ENCODE results near the gene DDHD1.

Gene DDHD1

GRCh38 chr14:53004976-53005375 is 148.1 kb downstream of the DDHD1 start:
- Histone ChIP-seq H3K27ac (replicated peaks) (no peak overlapping the region), H3K4me3 (replicated peaks; ENCODE audit: insufficient read depth, low read length) (no peak overlapping the region), H3K27me3 (ENCODE audit: insufficient read depth, poor library complexity, severe bottlenecking) (no peaks in the 10 kb centered on the region)
- no peak for DNase-seq (ENCODE audit: low read depth in 1 of 2, low spot score in 1 of 2)
- no peak for TF ChIP-seq SPI1 (IDR thresholded peaks at IDR 0.05; ENCODE audit: borderline replicate concordance, low read depth)
- TF ChIP-seq CTCF (IDR thresholded peaks at IDR 0.05; ENCODE audit: insufficient read depth, low read length): no peak
- TF ChIP-seq, protein P1, sequence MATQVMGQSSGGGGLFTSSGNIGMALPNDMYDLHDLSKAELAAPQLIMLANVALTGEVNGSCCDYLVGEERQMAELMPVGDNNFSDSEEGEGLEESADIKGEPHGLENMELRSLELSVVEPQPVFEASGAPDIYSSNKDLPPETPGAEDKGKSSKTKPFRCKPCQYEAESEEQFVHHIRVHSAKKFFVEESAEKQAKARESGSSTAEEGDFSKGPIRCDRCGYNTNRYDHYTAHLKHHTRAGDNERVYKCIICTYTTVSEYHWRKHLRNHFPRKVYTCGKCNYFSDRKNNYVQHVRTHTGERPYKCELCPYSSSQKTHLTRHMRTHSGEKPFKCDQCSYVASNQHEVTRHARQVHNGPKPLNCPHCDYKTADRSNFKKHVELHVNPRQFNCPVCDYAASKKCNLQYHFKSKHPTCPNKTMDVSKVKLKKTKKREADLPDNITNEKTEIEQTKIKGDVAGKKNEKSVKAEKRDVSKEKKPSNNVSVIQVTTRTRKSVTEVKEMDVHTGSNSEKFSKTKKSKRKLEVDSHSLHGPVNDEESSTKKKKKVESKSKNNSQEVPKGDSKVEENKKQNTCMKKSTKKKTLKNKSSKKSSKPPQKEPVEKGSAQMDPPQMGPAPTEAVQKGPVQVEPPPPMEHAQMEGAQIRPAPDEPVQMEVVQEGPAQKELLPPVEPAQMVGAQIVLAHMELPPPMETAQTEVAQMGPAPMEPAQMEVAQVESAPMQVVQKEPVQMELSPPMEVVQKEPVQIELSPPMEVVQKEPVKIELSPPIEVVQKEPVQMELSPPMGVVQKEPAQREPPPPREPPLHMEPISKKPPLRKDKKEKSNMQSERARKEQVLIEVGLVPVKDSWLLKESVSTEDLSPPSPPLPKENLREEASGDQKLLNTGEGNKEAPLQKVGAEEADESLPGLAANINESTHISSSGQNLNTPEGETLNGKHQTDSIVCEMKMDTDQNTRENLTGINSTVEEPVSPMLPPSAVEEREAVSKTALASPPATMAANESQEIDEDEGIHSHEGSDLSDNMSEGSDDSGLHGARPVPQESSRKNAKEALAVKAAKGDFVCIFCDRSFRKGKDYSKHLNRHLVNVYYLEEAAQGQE (IDR thresholded peaks at IDR 0.05; ENCODE audit: insufficient replicate concordance, low read depth): no peak

DNA sequence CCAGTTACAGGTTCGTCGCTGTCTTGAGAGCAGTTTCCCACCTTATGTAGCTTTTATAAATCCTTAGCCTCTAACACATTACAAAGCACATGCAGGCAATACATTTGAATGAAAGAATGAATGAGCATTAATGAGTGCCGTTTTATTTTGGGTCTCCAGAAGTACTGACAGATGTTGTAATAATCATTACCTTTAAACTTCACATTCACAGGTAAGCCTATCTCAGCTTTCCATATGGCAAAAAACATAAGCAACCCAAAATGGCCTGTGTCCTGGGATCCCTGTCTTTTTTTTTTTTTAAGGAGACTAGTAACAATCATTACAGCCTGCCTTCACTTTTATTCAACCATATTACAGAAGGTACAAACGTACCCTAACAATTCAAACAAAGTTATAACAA is 149.3 kb downstream of the DDHD1 start:
- H3K4me3 ChIP-seq (replicated peaks; ENCODE audit: insufficient read depth, low read length): no peak overlapping the region
- TF ChIP-seq CTCF (IDR thresholded peaks at IDR 0.05; ENCODE audit: insufficient read depth, low read length): no peak
- no peak for TF ChIP-seq POLR2AphosphoS5 (IDR thresholded peaks at IDR 0.05; ENCODE audit: low read depth)
- TF ChIP-seq, protein P1 (IDR thresholded peaks at IDR 0.05; ENCODE audit: insufficient replicate concordance, low read depth): no peak
- no peak for TF ChIP-seq GABPA (IDR thresholded peaks at IDR 0.05; ENCODE audit: low read depth)
- no peak for TF ChIP-seq SPI1 (IDR thresholded peaks at IDR 0.05; ENCODE audit: borderline replicate concordance, low read depth)
- H3K27ac ChIP-seq (replicated peaks): no peak overlapping the region
- no peaks in the 10 kb centered on the region for H3K27me3 ChIP-seq (ENCODE audit: insufficient read depth, poor library complexity, severe bottlenecking)
- no peak for DNase-seq (ENCODE audit: low read depth in 1 of 2, low spot score in 1 of 2)

- no peak for TF ChIP-seq CTCF (IDR thresholded peaks at IDR 0.05; ENCODE audit: insufficient read depth, low read length)
- TF ChIP-seq, protein P1 (IDR thresholded peaks at IDR 0.05; ENCODE audit: insufficient replicate concordance, low read depth): no peak
- TF ChIP-seq POLR2AphosphoS5 (IDR thresholded peaks at IDR 0.05; ENCODE audit: low read depth): no peak
- no peak for TF ChIP-seq GABPA (IDR thresholded peaks at IDR 0.05; ENCODE audit: low read depth)
- no peak for TF ChIP-seq SPI1 (IDR thresholded peaks at IDR 0.05; ENCODE audit: borderline replicate concordance, low read depth)
- H3K27me3 ChIP-seq (ENCODE audit: insufficient read depth, poor library complexity, severe bottlenecking): no peaks in the 10 kb centered on the region
- no peak for DNase-seq (ENCODE audit: low read depth in 1 of 2, low spot score in 1 of 2)
- no peak overlapping the region for H3K27ac ChIP-seq (replicated peaks)
- H3K4me3 ChIP-seq (replicated peaks; ENCODE audit: insufficient read depth, low read length): no peak overlapping the region
Observed at GRCh38 chr14:53002576-53002975, 150.5 kb downstream of the DDHD1 start.

Measured in HL-60 (cell line).